ENCODE results near the gene PPP1R14C.

The PPP1R14C gene

DNA sequence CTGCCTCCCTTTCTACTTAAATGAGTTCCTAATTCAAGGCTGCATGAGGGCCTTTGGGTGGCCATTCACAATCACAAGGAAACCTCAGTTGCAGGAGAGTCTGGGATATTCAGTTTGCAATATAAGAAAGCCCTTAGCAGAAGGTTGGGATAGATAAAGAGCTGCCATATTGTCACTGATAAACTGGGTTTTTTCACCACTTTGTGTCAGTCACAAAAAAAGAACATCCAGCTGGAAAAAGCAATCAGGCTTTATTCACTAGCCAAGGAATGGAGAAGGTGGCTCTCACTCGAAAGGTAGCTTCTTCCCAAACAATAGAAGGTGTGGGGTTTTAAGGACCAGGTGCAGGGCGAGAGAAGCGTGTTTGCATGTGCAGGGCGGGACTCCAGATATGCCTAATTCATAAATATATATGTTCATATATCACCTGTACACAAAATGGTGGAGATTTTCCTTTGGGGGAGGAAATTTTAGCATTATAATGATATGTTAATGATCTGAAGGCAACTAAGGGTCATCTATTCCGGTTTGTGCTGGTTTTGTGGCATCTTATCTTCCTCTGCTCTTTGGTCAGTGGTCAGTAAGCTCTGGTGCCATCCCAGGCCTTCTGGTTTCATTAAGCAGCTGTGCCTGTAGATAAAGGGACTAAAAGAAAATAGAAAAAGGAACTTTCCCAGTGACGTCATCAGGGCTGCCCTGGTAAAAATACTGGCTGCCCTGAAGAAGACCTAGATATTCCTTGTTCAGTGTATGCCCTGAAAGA, 128.8 kb downstream of the PPP1R14C start:
- no peak for DNase-seq (ENCODE audit: low read depth)

DNA sequence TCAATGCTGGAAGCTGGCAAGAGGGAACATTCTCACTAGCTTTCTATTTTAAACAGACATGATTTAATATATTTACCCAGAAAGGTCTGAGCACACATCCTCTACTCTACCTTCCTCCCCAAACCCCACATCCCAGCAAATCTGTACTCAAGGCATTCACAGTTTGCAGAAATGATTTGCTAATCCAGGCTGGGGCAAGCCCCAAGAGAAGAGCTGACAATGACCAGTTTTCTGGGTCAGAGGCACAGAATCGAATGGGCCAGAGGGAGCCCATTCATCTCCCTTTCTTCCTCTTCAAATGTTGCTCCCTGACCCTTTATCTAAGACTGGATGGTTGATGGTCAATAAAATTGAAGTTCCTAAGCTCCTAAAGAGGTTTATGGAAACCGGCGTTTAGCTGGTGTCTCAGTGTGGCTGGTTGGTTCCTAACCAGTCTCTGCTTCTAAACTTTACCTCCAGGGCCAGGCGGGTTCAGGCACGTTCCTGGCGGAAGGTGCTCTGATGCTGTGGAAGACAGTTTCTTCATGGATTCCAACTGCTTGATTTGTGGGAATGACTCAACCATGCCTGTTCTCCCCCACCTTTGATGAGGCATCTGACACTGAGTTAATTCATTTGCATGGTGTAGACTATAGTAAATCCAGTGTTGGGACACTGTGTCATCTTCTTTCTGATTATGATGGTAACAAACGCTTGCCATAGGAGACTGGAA, 129.6 kb downstream of the PPP1R14C start:
- DNase-seq (ENCODE audit: low read depth) = no peak

DNA sequence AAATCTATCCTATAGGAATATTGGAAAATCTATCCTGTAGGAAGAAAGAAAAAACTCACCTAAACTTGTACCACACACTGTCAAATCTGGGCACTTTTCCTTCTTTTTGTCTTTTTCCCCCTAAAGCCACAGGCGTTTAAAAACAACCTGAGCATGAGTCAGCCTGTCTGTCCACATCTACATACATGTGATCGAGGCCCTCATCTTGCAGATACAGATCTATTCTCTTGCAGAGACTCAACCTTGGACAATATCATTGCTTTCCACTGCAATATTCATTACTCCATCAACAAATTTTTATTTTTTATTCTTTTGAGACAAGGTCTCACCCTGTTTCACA, 130.1 kb downstream of the PPP1R14C start:
- DNase-seq (ENCODE audit: low read depth) = no peak

DNA sequence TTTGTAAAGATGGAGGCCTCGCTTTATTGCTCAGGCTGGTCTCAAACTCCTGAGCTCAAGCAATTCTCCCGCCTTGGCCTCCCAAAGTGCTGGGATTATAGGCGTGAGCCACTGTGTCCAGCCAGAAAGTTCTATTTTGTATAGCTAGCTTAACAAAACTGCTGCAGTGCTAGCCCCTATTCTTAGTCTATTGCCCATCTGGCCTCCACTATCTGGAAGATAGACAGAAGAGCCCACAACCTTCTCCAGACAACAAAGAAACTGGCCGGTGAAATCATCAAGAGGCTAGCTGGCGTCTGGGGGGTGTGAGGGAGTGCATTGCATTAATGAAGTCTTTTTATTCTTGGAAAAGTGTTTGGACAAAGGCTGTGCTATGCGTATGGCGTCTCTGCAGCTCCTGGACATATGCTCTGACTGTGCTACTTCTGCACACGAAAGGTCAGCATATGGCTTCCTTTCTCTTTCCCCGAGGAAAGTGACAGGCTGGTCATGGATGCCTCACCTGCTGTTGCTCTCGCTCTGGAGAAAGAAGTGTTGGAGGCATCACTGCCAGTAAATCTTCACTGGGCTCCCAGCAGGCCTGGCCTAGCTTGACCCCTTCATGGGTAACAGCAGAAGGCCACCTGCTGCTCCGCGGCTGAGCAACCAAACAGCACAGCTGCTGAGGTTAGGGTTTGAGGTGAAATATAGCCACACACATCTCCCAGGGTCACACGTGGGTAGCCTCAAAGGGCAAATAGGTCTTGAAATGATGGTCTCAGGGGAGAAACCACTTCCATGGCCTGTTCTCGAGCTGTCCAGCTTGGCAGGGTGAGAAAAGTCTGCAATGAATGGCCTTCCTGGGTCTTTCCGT, 130.8 kb downstream of the PPP1R14C start:
- DNase-seq (ENCODE audit: low read depth) = no peak

DNA sequence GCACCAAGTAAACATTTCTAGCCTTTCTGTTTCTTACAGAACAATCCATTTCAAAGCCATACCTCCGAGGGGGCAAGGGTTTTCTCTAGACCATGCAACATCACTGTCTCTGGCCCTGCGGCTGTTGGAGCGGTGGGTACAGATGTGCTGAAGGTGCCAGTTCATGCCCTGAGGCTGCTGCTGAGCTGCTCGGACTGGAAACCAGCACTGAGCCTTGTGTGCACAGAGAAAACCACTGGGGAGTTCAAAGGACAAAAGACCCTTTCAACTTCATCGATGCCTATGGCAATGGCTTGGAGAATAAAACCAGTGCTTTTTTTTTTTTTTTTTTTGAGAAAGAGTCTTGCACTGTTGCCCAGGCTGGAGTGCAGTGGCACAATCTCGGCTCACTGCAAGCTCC, 132.6 kb downstream of the PPP1R14C start:
- no peak for DNase-seq (ENCODE audit: low read depth)

DNA sequence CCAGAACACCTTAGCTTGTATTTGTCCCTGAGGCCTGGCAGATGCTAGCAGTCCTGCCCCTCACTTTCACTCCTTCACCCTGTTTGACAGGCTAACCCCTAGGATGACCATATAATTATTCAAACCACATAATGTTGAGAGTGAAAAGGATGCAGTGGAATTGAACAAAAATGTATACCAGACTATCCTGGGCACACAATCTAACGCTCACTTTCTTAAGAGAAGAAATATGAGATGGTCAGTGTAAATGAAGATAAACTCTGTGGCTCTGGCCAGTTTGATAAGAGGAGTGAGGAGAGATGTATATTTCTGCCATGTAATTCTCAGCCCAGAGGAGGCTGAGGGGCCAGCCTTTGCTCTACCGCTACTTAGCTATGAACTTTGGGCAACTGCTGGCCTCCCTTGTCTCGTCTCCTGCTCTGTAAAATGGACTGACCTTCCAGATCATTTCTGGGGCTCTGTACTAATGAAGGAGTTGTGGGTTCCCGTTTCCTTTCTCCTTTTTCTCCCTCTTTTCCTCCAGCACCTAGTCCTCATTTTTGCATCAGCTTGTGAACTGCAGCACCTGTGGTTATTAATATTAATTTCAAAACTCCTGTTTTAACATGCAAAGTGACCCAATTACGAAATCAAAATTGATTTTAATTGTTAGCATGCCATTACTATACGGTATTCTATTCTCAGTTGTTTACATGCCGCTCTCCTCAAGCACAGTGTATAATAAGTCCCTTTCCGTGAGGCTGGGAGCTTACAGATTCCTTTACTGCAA, 133.5 kb downstream of the PPP1R14C start:
- no peak for DNase-seq (ENCODE audit: low read depth)

DNA sequence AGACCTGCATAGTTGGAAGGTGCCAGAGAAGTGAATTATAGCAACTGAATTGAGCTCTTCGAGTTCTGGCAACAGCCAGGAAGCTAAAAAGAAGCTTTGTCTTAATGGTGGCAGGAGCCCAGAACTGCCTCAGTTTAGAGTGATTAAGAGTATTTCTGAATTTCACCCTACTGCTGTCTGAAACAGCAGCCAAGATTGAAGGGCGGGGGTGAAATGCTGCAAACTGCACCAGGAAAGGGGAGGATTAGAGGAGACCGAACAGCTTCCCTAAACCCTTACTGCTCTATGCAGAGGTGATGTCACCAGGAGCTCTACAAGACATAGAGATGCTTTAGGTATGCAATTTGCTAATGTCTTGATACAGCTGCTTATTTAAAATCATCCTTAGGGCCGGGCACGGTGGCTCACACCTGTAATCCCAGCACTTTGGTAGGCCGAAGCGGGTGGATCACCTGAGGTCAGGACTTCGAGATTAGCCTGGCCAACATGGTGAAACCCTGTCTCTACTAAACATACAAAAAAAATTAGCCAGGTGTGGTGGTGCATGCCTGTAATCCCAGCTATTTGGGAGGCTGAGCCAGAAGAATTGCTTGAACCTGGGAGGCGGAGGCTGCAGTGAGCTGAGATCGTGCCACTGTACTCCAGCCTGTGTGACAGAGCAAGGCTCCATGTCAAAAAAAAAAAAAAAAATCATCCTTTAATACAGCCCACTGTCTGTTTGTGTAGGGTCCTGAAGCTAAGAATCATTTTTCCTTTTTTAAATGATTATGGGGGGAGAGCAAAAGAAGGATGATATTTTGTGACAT, 134.3 kb downstream of the PPP1R14C start:
- DNase-seq (ENCODE audit: low read depth) = no peak

DNA sequence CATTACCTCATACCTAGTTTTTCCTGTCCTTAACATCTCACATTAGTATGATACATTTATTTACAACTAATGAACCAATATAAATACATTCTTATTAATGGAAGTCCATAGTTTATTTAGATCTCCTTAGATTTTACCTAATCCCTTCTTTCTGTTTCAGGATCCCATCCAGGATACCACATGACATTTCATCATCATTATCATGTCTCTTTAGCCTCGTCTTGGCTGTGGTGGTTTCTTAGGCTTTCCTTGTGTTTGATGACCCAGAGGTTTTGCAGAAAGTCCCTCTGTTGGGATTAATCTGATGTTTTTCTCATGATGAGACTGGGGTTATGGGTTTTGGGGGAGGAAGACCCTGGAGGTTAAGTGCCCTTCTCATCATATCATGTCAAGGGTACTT, 136.7 kb downstream of the PPP1R14C start:
- no peak for DNase-seq (ENCODE audit: low read depth)

DNA sequence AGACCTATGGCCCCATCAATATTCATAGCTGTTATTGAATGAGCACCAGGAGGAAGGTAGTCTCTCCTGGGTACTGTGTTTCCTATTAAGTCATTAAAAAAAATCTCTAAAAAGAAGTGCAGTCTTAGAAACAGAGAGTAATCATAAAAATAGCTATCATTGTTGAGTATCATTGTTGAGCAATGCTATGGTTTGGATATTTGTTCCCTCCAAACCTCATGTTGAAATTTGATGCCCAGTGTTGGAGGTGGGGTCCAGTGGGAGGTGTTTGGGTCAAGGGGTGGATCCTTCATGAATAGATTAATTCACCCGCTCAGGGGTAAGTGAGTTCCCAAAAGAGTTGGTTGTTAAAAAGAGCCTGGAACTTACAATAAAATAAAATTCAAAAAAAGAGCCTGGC, 137.9 kb downstream of the PPP1R14C start:
- no peak for DNase-seq (ENCODE audit: low read depth)

DNA sequence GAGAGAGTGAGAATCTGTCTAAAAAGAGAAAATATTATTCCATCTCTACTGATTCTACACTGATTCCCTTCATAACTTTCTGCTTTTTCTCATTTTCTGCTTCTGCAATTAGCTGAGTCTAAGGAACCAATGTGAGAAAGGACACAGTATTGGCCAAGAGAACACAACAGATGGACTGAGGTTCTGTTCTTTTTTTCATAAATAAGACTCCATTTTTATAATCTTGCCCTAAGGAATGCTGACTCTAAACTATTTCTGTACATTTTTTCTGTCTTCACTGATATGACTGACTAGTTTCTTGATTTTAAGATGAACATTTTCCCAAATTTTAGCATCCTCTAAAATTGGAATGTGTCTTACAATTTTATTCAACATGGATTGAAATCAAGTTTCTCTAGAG, 138.9 kb downstream of the PPP1R14C start:
- no peak for DNase-seq (ENCODE audit: low read depth)

DNA sequence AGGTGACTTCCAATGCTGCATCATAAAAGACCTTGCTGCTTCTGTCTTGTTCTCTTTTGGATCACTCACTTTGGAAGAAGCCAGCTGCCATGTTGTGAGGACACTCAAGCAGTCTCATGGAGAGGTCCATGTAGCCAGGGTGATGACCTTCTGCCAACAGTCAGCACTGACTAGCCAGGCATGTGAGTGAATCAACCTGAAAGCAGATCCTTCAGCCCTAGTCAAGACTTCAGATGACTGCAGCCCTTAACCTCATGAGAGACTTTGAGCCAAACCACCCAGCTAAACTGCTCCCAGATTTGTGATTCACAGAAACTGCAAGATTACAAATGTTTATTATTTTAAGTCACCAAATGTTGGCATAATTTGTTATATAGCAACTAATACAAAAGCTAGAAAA, 140.0 kb downstream of the PPP1R14C start:
- DNase-seq (ENCODE audit: low read depth) = no peak

DNA sequence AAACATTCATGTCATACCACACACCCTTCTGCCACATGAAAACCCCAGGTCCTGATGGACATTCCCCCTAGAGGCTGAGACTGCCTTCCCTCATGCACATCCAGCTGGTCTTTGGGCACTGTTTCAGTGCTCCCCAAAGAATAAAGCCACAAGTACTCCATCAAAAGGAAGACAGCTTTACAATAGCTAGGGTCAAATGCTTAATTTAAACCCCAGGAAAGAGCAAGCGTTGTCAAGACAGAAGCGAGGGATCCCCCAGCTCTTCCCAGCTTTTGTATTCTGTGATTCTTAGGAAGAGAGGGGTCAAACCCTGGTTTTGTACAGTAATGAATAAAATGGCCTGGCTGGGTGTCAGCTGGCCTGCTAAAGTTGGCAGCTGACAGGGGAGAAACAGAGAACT, 143.6 kb downstream of the PPP1R14C start:
- DNase-seq (ENCODE audit: low read depth) = no peak

DNA sequence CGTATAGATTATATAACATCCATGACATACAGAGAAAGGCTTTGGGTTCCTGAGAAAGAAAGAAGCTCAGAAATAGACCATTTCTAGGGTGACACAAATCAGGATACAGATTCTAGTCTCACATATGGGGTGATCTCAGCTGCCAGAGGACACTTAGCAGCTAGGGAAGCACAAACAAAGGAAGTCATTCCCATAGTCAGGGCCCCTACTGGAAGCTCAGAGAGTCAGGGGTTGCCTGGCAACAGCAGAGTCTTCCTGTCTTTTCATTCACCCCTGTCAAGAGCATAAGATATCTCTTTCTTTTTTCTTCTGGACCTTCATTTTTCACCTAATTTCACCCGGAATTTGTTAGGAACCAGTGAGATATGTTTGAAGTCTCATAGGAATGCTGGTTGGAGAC, 144.1 kb downstream of the PPP1R14C start:
- DNase-seq (ENCODE audit: low read depth) = no peak

DNA sequence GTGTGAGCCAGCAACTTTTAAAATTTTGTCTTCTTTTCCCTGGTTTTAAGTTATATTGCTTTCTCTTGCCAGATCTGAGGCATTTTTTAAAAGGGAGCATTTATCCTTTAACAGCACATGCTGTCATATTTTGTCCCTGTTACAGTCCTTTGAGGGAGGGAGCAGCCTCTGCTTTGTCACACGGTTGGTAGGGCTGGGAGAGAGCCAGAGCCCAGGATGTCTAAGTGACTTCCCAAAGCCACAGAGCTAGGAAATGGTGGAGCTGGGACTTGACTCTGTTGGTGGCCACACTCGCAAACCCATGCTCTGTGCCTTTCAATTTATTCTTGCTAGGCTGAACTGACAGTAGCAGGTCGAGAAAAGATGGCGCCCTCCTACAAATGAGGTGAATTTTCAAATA, 145.6 kb downstream of the PPP1R14C start:
- DNase-seq (ENCODE audit: low read depth) = no peak

DNA sequence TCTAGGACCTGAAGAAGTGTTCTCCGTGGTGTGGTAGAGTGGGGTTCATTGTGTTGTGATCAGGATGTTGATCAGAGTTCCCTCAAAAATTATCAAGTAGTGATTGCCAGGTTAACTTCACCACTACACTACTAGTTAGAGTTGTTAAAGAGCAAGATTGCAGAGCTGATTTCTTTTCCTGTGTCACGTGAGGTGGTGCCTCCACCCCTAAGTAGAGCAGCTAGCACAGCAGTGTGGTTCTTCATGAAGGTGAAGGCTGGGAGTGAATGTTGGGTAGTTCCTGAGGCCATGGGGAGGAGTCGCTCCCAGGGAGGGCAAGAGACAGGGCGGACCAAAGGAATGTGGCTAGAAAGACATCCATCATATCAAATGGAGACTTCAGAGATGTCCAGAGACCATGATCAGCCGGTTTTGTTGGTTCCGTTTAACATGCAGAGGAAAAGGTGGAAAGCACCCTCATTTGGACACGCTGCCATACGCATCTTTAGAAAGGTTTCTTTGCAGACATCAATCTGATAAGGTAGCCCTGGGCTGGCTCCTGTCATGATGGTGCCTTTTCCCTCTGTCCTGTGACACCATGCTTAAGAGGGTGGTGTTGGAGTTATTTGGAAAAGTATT, 146.7 kb downstream of the PPP1R14C start:
- DNase-seq (ENCODE audit: low read depth) = no peak

DNA sequence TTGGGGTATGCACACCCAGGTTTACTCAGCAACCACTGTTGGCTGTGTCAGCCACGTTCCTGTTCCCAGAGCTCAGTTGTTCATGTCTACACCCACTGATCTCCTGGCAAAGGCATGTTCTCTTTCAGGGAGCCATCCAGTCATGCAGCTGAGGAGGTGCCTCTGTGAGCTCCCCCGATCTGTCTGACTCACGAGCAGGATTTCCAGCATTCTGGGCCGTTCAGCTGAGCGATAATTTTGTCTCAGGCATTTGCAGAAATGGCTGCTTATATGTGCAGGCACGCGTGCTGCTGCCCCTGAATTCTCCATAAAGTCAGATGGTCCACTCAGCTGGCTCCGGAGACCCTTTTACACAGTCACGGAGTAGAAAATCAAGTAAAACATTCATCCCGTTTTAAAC, 147.6 kb downstream of the PPP1R14C start:
- peak; percentile 43 for DNase-seq (ENCODE audit: low read depth)

DNA sequence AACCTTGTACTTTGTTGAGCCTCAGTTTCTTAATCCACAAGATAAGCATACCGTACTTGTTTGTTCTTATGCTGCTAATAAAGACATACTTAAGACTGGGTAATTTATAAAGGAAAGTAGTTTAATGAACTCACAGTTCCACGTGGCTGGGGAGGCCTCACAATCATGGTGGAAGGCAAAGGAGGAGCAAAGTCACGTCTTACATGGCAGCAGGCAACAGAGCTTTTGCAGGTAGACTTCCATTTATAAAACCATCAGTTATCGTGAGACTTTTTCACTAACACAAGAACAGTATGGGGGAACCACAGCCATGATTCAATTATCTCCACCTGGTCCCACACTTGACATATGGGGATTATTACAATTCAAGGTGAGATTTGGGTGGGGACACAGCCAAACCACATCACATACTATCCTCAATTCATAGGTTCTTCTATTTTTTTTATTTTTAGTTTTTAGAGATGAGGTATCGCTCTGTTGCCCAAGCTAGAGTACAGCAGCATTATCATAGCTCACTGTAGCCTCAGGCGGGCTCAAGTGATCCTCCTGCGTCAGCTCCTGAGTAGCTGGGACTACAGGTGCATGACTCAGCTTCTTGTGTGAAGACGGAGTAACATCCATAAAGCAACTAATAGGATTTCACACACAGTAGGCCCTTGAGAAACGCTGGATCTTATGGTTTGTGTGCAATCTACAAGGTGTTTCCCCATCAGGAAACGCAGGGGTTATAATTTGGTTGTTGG, 149.3 kb downstream of the PPP1R14C start:
- DNase-seq (ENCODE audit: low read depth) = no peak

DNA sequence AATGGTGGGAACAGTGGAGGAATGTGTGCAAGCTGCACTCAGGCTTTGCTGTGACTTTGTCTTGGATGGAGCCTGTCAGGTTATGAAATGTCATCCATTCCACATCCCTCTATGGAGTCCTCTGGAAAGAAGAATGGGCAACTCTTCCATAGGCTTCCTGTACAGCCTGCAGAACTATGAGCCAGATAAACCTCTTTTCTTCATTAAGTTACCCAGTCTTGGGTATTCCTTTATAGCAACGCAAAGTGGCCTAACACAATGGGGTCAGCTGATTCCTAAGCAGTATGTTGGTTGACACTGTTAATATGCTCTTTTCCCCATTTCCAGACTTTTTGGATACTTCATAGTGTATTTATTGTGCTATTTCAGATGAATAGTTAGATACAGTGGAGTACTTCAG, 150.2 kb downstream of the PPP1R14C start:
- no peak for DNase-seq (ENCODE audit: low read depth)

DNA sequence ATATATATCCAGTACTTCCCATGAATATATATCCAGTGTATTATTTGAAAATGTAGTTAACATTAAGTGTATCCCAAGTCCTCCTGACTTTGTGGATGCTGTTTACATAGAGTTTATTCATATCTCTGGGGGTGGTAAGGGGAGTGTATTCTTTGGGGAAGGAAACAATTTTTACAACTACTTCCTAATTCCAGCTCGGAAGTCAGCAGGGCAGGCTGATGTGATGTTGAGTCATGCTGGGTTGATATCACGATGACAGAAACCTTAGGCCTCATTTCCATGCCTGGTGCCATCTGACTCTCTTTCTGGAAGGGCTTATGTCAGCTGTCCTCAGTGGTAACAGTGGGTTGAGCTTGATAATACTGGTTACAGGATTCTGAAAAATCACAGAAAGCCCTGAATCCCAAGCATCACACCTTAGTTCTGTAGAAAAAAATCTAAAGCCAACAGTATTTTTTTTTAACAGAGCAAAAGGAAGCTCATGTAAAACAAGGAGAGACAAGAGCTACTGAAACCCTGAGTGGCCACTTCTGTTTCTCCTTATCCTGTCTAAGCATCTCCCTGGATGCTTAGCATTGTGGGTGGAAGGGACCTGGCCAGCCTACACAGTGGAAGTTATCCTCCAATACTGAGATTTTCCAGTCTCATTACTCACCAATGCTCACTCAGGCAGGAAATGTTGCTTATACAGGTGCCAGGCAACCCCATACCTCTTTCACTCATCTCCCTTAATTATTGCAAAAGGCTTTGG, 150.8 kb downstream of the PPP1R14C start:
- peak; percentile 28 for DNase-seq (ENCODE audit: low read depth)
